SK-N-SH (cell line): ENCODE results near the gene OPCML.

ENCODE experiments used
- CHD2 ChIP-seq: fragments of 150-350 bp; IDR thresholded peaks from 2 replicates; pipeline ENCODE4 v1.6.1; 2018; ENCODE audit warnings: low read length; ENCODE audit not compliant: partially characterized antibody
- GABPA ChIP-seq: IDR thresholded peaks from 2 replicates; pipeline ENCODE4 v1.4.0; 2012; ENCODE audit warnings: low read depth, mild to moderate bottlenecking
- MAX ChIP-seq: IDR thresholded peaks from 2 replicates; pipeline ENCODE4 v1.4.0; 2012; ENCODE audit warnings: low read depth
- YY1 ChIP-seq: IDR thresholded peaks from 2 replicates; pipeline ENCODE4 v1.4.0; 2012; ENCODE audit warnings: low read depth, mild to moderate bottlenecking
- TF ChIP-seq, protein P1 (sequence below): fragments of 200-600 bp; sonication (generic); IDR thresholded peaks from 2 replicates; pipeline ENCODE4 v1.6.1; 2017; ENCODE audit warnings: antibody characterized with exemption, mild to moderate bottlenecking, moderate library complexity

- no peak for TF ChIP-seq GABPA
- TF ChIP-seq, protein P1, sequence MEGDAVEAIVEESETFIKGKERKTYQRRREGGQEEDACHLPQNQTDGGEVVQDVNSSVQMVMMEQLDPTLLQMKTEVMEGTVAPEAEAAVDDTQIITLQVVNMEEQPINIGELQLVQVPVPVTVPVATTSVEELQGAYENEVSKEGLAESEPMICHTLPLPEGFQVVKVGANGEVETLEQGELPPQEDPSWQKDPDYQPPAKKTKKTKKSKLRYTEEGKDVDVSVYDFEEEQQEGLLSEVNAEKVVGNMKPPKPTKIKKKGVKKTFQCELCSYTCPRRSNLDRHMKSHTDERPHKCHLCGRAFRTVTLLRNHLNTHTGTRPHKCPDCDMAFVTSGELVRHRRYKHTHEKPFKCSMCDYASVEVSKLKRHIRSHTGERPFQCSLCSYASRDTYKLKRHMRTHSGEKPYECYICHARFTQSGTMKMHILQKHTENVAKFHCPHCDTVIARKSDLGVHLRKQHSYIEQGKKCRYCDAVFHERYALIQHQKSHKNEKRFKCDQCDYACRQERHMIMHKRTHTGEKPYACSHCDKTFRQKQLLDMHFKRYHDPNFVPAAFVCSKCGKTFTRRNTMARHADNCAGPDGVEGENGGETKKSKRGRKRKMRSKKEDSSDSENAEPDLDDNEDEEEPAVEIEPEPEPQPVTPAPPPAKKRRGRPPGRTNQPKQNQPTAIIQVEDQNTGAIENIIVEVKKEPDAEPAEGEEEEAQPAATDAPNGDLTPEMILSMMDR: no peak
- no peak for TF ChIP-seq CHD2
- no peak for TF ChIP-seq MAX
- no peak for TF ChIP-seq YY1
These were observed 827.4 kb downstream of the OPCML start for GRCh38 chr11:132704781-132705375.
